HUES64 (cell line): ENCODE measurements around the gene SRGAP1.

Experiments used
- H3K27ac ChIP-seq: 2 replicates; pipeline ENCODE4 v1.7.0; 2013; ENCODE audit warnings: low read depth, low read length, inconsistent platforms
- H3K27me3 ChIP-seq: 2 replicates; pipeline ENCODE4 v1.6.1; 2013; ENCODE audit warnings: mild to moderate bottlenecking, low read length; ENCODE audit not compliant: insufficient read depth
- H3K36me3 ChIP-seq: 2 replicates; pipeline ENCODE4 v1.6.1; 2013; ENCODE audit warnings: mild to moderate bottlenecking, low read length; ENCODE audit not compliant: insufficient read depth
- H3K4me1 ChIP-seq: 2 replicates; pipeline ENCODE4 v1.6.1; 2013; ENCODE audit warnings: mild to moderate bottlenecking, low read length, moderate library complexity; ENCODE audit not compliant: insufficient read depth
- H3K4me3 ChIP-seq: 2 replicates; pipeline ENCODE4 v1.5.1; 2013; ENCODE audit warnings: mild to moderate bottlenecking, low read length, moderate library complexity
- H3K9ac ChIP-seq: 2 replicates; pipeline ENCODE4 v1.6.1; 2013; ENCODE audit warnings: mild to moderate bottlenecking, low read depth, low read length
- H3K9me3 ChIP-seq: 2 replicates; pipeline ENCODE4 v1.6.1; 2013; ENCODE audit warnings: low read depth, low read length; ENCODE audit not compliant: insufficient read depth
- WGBS: fragments of 150-250, 120-280 bp; methylation state at CpG from one replicate; pipeline ENCODE4 v1.1.7; 2013; ENCODE audit warnings: missing lambda C conversion rate; 5-methylcytosine and 5-hydroxymethylcytosine counted together

SRGAP1 gene

GRCh38 chr12:63814146-63814772 lies 30.2 kb upstream of the SRGAP1 start:
- Histone ChIP-seq H3K27me3 (no peaks in the 10 kb centered on the region), H3K4me3 (no peak overlapping the region), H3K27ac (no peak overlapping the region), H3K36me3 (peaks cover under 1% of the 10 kb centered on the region; the same call in 1 of the 2 replicates), H3K4me1 (no peaks in the 10 kb centered on the region), H3K9ac (no peak overlapping the region), H3K9me3 (no peaks in the 10 kb centered on the region)
- WGBS = 85% methylated on average over 4 of the region's 4 CpGs

GRCh38 chr12:63815482-63815852 lies 29.0 kb upstream of the SRGAP1 start:
- Histone ChIP-seq H3K36me3 (no peaks in the 10 kb centered on the region), H3K4me3 (no peak overlapping the region), H3K9ac (no peak overlapping the region), H3K27me3 (no peaks in the 10 kb centered on the region), H3K27ac (no peak overlapping the region), H3K4me1 (no peaks in the 10 kb centered on the region), H3K9me3 (no peaks in the 10 kb centered on the region)
- WGBS = 84% methylated on average over 3 of the region's 3 CpGs

- H3K9me3 ChIP-seq = no peaks in the 10 kb centered on the region
- H3K27me3 ChIP-seq = no peaks in the 10 kb centered on the region
- no peaks in the 10 kb centered on the region for H3K4me1 ChIP-seq
- 85% methylated on average over 6 of the region's 6 CpGs for WGBS
- no peaks in the 10 kb centered on the region for H3K36me3 ChIP-seq
- H3K9ac ChIP-seq = no peak overlapping the region
- no peak overlapping the region for H3K27ac ChIP-seq
- no peak overlapping the region for H3K4me3 ChIP-seq
Observed at GRCh38 chr12:63816031-63816430, 28.5 kb upstream of the SRGAP1 start.

GRCh38 chr12:63820427-63820826 lies 24.1 kb upstream of the SRGAP1 start:
- H3K9ac ChIP-seq = no peak overlapping the region
- WGBS = 100% methylated on average over 1 of the region's 1 CpG
- H3K4me1 ChIP-seq = no peaks in the 10 kb centered on the region
- no peak overlapping the region for H3K27ac ChIP-seq
- no peaks in the 10 kb centered on the region for H3K27me3 ChIP-seq
- no peak overlapping the region for H3K4me3 ChIP-seq
- H3K9me3 ChIP-seq = no peaks in the 10 kb centered on the region
- no peaks in the 10 kb centered on the region for H3K36me3 ChIP-seq

GRCh38 chr12:63821781-63822251 lies 22.7 kb upstream of the SRGAP1 start:
- Histone ChIP-seq H3K9ac (no peak overlapping the region), H3K27me3 (no peaks in the 10 kb centered on the region), H3K27ac (no peak overlapping the region), H3K4me3 (no peak overlapping the region), H3K36me3 (no peaks in the 10 kb centered on the region), H3K4me1 (no peaks in the 10 kb centered on the region), H3K9me3 (no peaks in the 10 kb centered on the region)
- 95% methylated on average over 38 of the region's 38 CpGs for WGBS

GRCh38 chr12:63822352-63822751 lies 22.1 kb upstream of the SRGAP1 start:
- Histone ChIP-seq H3K36me3 (no peaks in the 10 kb centered on the region), H3K4me3 (no peak overlapping the region), H3K27ac (no peak overlapping the region), H3K4me1 (no peaks in the 10 kb centered on the region), H3K9me3 (no peaks in the 10 kb centered on the region), H3K27me3 (no peaks in the 10 kb centered on the region), H3K9ac (no peak overlapping the region)
- WGBS = 93% methylated on average over 6 of the region's 6 CpGs

GRCh38 chr12:63823040-63823439 lies 21.5 kb upstream of the SRGAP1 start:
- no peak overlapping the region for H3K4me3 ChIP-seq
- no peak overlapping the region for H3K27ac ChIP-seq
- no peak overlapping the region for H3K9ac ChIP-seq
- no peaks in the 10 kb centered on the region for H3K27me3 ChIP-seq
- no peaks in the 10 kb centered on the region for H3K36me3 ChIP-seq
- no peaks in the 10 kb centered on the region for H3K4me1 ChIP-seq
- H3K9me3 ChIP-seq = no peaks in the 10 kb centered on the region
- WGBS = 90% methylated on average over 6 of the region's 6 CpGs

- Histone ChIP-seq H3K9ac (no peak overlapping the region), H3K9me3 (peaks cover 7% of the 10 kb centered on the region), H3K36me3 (no peaks in the 10 kb centered on the region), H3K27ac (no peak overlapping the region), H3K4me1 (no peaks in the 10 kb centered on the region), H3K27me3 (no peaks in the 10 kb centered on the region), H3K4me3 (no peak overlapping the region)
- WGBS = 44% methylated on average over 4 of the region's 4 CpGs
Observed at GRCh38 chr12:63826006-63826585, 18.4 kb upstream of the SRGAP1 start.

- H3K9me3 ChIP-seq = peaks cover 7% of the 10 kb centered on the region
- no peaks in the 10 kb centered on the region for H3K4me1 ChIP-seq
- H3K27me3 ChIP-seq = no peaks in the 10 kb centered on the region
- no peak overlapping the region for H3K4me3 ChIP-seq
- no peak overlapping the region for H3K27ac ChIP-seq
- no peak overlapping the region for H3K9ac ChIP-seq
- no peaks in the 10 kb centered on the region for H3K36me3 ChIP-seq
- WGBS = 95% methylated on average over 2 of the region's 2 CpGs
Observed at GRCh38 chr12:63828867-63829266, 15.6 kb upstream of the SRGAP1 start.

- Histone ChIP-seq H3K9me3 (no peaks in the 10 kb centered on the region), H3K36me3 (no peaks in the 10 kb centered on the region), H3K9ac (no peak overlapping the region), H3K4me1 (no peaks in the 10 kb centered on the region), H3K27me3 (no peaks in the 10 kb centered on the region), H3K27ac (no peak overlapping the region), H3K4me3 (no peak overlapping the region)
- 94% methylated on average over 2 of the region's 2 CpGs for WGBS
Observed at GRCh38 chr12:63836046-63836445, 8.5 kb upstream of the SRGAP1 start.

- 92% methylated on average over 3 of the region's 3 CpGs for WGBS
- no peak overlapping the region for H3K9ac ChIP-seq
- no peaks in the 10 kb centered on the region for H3K27me3 ChIP-seq
Observed at GRCh38 chr12:63836936-63837335, 7.6 kb upstream of the SRGAP1 start.

GRCh38 chr12:63838411-63838810 lies 6.1 kb upstream of the SRGAP1 start:
- Histone ChIP-seq H3K27ac (no peak overlapping the region), H3K27me3 (no peaks in the 10 kb centered on the region), H3K4me3 (no peak overlapping the region), H3K9me3 (no peaks in the 10 kb centered on the region), H3K9ac (no peak overlapping the region), H3K4me1 (no peaks in the 10 kb centered on the region), H3K36me3 (no peaks in the 10 kb centered on the region)
- 96% methylated on average over 9 of the region's 9 CpGs for WGBS

More at GRCh38 chr12:63836936-63837335, 7.6 kb upstream of the SRGAP1 start:
- H3K36me3 ChIP-seq = no peaks in the 10 kb centered on the region
- H3K4me1 ChIP-seq = no peaks in the 10 kb centered on the region
- H3K27ac ChIP-seq = no peak overlapping the region
- no peak overlapping the region for H3K4me3 ChIP-seq
- no peaks in the 10 kb centered on the region for H3K9me3 ChIP-seq
